HepG2 (cell line): ENCODE data around the gene SCUBE1. TPM values are rescaled to one million over a fixed set of nuclear protein-coding genes. Genes with fewer than 3 reads are reported as not detected.

Source experiments
- ARHGAP35 ChIP-seq: sonication (generic); formaldehyde crosslinking; IDR thresholded peaks from 2 replicates; pipeline ENCODE4 v1.9.0; 2022; ENCODE audit warnings: mild to moderate bottlenecking, inconsistent platforms, moderate library complexity, missing genetic modification reagents, borderline replicate concordance
- FOSL2 ChIP-seq: sonication (generic); formaldehyde crosslinking; IDR thresholded peaks from 2 replicates; pipeline ENCODE4 v1.4.0; 2020; ENCODE audit warnings: missing genetic modification reagents
- FOXO1 ChIP-seq: sonication (generic); formaldehyde crosslinking; IDR thresholded peaks from 2 replicates; pipeline ENCODE4 v1.4.0; 2020; ENCODE audit warnings: missing genetic modification reagents
- FUBP1 ChIP-seq: sonication (generic); formaldehyde crosslinking; IDR thresholded peaks from 2 replicates; pipeline ENCODE4 v1.5.1; 2020; ENCODE audit warnings: missing genetic modification reagents, mild to moderate bottlenecking, borderline replicate concordance
- GATAD2A ChIP-seq: IDR thresholded peaks from 2 replicates; pipeline ENCODE4 v1.6.1; 2016
- HES4 ChIP-seq: sonication (generic); formaldehyde crosslinking; IDR thresholded peaks from 2 replicates; pipeline ENCODE4 v1.9.0; 2021; ENCODE audit warnings: mild to moderate bottlenecking, missing genetic modification reagents, borderline replicate concordance
- JUND ChIP-seq: sonication (generic); formaldehyde crosslinking; IDR thresholded peaks from 2 replicates; pipeline ENCODE4 v1.8.0; 2022; ENCODE audit warnings: mild to moderate bottlenecking, missing genetic modification reagents
- KLF12 ChIP-seq: sonication (generic); formaldehyde crosslinking; IDR thresholded peaks from 2 replicates; pipeline ENCODE4 v1.4.0; 2020; ENCODE audit warnings: missing genetic modification reagents, borderline replicate concordance
- MBNL3 ChIP-seq: fragments of 250-450 bp; sonication (Bioruptor Pico); conservative IDR thresholded peaks from 2 replicates; pipeline ENCODE4 v1.8.0; 2022; ENCODE audit warnings: mild to moderate bottlenecking, inconsistent platforms
- NFIB ChIP-seq: sonication (generic); formaldehyde crosslinking; IDR thresholded peaks from 2 replicates; pipeline ENCODE4 v1.9.0; 2021; ENCODE audit warnings: missing genetic modification reagents, mild to moderate bottlenecking, borderline replicate concordance
- NR2F2 ChIP-seq: IDR thresholded peaks from 2 replicates; pipeline ENCODE4 v1.6.1; 2012; ENCODE audit warnings: low read depth, inconsistent platforms, borderline replicate concordance
- PHB2 ChIP-seq: fragments of 450-650 bp; IDR thresholded peaks from 2 replicates; pipeline ENCODE4 v1.6.1; 2018; ENCODE audit not compliant: partially characterized antibody
- PHF5A ChIP-seq: IDR thresholded peaks from one replicate; pipeline ENCODE4 v1.6.1; 2018; ENCODE audit warnings: low read depth, missing genetic modification reagents; ENCODE audit not compliant: unreplicated experiment
- PRMT3 ChIP-seq: sonication (generic); formaldehyde crosslinking; IDR thresholded peaks from 2 replicates; pipeline ENCODE4 v1.8.1; 2022; ENCODE audit warnings: low read depth, mild to moderate bottlenecking, moderate library complexity, missing genetic modification reagents, borderline replicate concordance
- PTBP1 ChIP-seq: fragments of 200-400 bp; formaldehyde crosslinking; IDR thresholded peaks from 2 replicates; pipeline ENCODE4 v1.6.1; 2018; ENCODE audit warnings: low read length, low read depth; ENCODE audit not compliant: poor library complexity, severe bottlenecking
- RAD21 ChIP-seq: fragments of 450-650 bp; formaldehyde crosslinking; IDR thresholded peaks from 2 replicates; pipeline ENCODE4 v1.5.0; 2020; ENCODE audit warnings: mild to moderate bottlenecking
- SIX1 ChIP-seq: sonication (generic); formaldehyde crosslinking; IDR thresholded peaks from 2 replicates; pipeline ENCODE4 v1.4.0; 2020; ENCODE audit warnings: missing genetic modification reagents, borderline replicate concordance
- TP53 ChIP-seq: sonication (generic); formaldehyde crosslinking; conservative IDR thresholded peaks from 2 replicates; pipeline ENCODE4 v1.4.0; 2020; ENCODE audit warnings: missing genetic modification reagents
- ZFP91 ChIP-seq: sonication (generic); formaldehyde crosslinking; IDR thresholded peaks from 2 replicates; pipeline ENCODE4 v1.9.0; 2022; ENCODE audit warnings: missing genetic modification reagents, mild to moderate bottlenecking, borderline replicate concordance
- ZNF260 ChIP-seq: sonication (generic); formaldehyde crosslinking; IDR thresholded peaks from 2 replicates; pipeline ENCODE4 v1.4.0; 2020; ENCODE audit warnings: missing genetic modification reagents, low read depth, mild to moderate bottlenecking, borderline replicate concordance
- ZNF274 ChIP-seq: sonication (generic); formaldehyde crosslinking; IDR thresholded peaks from 2 replicates; pipeline ENCODE4 v1.5.1; 2020; ENCODE audit warnings: mild to moderate bottlenecking, missing genetic modification reagents
- ZNF350 ChIP-seq: sonication (generic); formaldehyde crosslinking; IDR thresholded peaks from 2 replicates; pipeline ENCODE4 v1.4.0; 2020; ENCODE audit warnings: mild to moderate bottlenecking, low read depth, missing genetic modification reagents, borderline replicate concordance
- ZNF362 ChIP-seq: sonication (generic); formaldehyde crosslinking; IDR thresholded peaks from 2 replicates; pipeline ENCODE4 v1.4.0; 2020; ENCODE audit warnings: missing genetic modification reagents, mild to moderate bottlenecking, borderline replicate concordance
- ZNF414 ChIP-seq: sonication (generic); formaldehyde crosslinking; IDR thresholded peaks from 2 replicates; pipeline ENCODE4 v1.5.0; 2020; ENCODE audit warnings: missing genetic modification reagents
- ZNF792 ChIP-seq: IDR thresholded peaks from 2 replicates; pipeline ENCODE4 v1.6.1; 2016
- ZSCAN9 ChIP-seq: IDR thresholded peaks from 2 replicates; pipeline ENCODE4 v1.6.1; 2016; ENCODE audit warnings: borderline replicate concordance
- polyA plus RNA-seq, 8 experiments: library from polyadenylated mRNA; depleted of rRNA in 3 of 8; stranded (reverse) in 7 of 8; unstranded in 1 of 8; fragments of >200 nt; fragmentation: Illumina TruSeq in 4 of 8; extraction: Trizol in 4 of 8; gene quantifications; 2 replicates each; pipeline versions ENCODE4 v1.2.1 to v1.2.3, GENCODE V29; 2011 to 2016; ENCODE audit warnings: low read depth in 4 of 8, missing spikeins in 1 of 8, mixed read lengths in 1 of 8; ENCODE audit not compliant: insufficient read depth in 1 of 8
- total RNA-seq, 5 experiments: library from RNA; depleted of rRNA; stranded (reverse); fragments of >200 nt; fragmentation: Illumina TruSeq; extraction: Trizol; gene quantifications; 2 replicates each; pipeline ENCODE4 v1.2.3, GENCODE V29; 2016; ENCODE audit warnings: low read depth in 1 of 5

SCUBE1 gene
- total and polyA plus RNA-seq, 2 of the 13 experiments (the other 11 are each of a cell fraction or from before 2014, with no cell fraction given), result under 0.01 to 0.05 TPM

GRCh38 chr22:43377896-43378704 lies 34.9 kb upstream of the SCUBE1 start (continued):
- TF ChIP-seq ZNF414 (CRISPR knock-in tag), result no peak
- TF ChIP-seq KLF12 (CRISPR knock-in tag), result no peak
- no peak for TF ChIP-seq RAD21 (CRISPR knock-in tag)
- no peak for TF ChIP-seq ZNF350 (CRISPR knock-in tag)
- TF ChIP-seq ZNF362, result peak; percentile 75
- no peak for TF ChIP-seq ZNF792 (CRISPR knock-in tag)
- TF ChIP-seq SIX1 (CRISPR knock-in tag), result peak; percentile 95
- TF ChIP-seq TP53, result no peak
- no peak for TF ChIP-seq FUBP1 (CRISPR knock-in tag)
- no peak for TF ChIP-seq PHF5A
- no peak for TF ChIP-seq ZSCAN9 (CRISPR knock-in tag)
- TF ChIP-seq HES4 (CRISPR knock-in tag), result no peak
- TF ChIP-seq PTBP1, result no peak
- TF ChIP-seq MBNL3 (CRISPR knock-in tag), result no peak
- no peak for TF ChIP-seq ZNF274 (CRISPR knock-in tag)
- peak; percentile 81 for TF ChIP-seq GATAD2A (CRISPR knock-in tag)
- no peak for TF ChIP-seq PHB2
- TF ChIP-seq NFIB (CRISPR knock-in tag), result no peak
- 0 out of 2 replicates have a peak, but pooled peaks have one; percentile 25 for TF ChIP-seq JUND (CRISPR knock-in tag)
- TF ChIP-seq ZFP91 (CRISPR knock-in tag), result no peak
- TF ChIP-seq PRMT3 (CRISPR knock-in tag), result no peak
- no peak for TF ChIP-seq ZNF260 (CRISPR knock-in tag)
- peak; percentile 36; the same call in 1 of the 2 replicates for TF ChIP-seq FOSL2 (CRISPR knock-in tag)
- TF ChIP-seq ARHGAP35 (CRISPR knock-in tag), result no peak
- peak; percentile 70 for TF ChIP-seq NR2F2
- 0 out of 2 replicates have a peak, but pooled peaks have one; percentile 28 for TF ChIP-seq FOXO1 (CRISPR knock-in tag)
